ENCODE data around the gene C19orf38.

The C19orf38 gene

GRCh38 chr19:10892256-10892655 is 44.0 kb downstream of the C19orf38 start:
- DNase-seq (ENCODE audit: extremely low read depth, low read depth), result no peak
- no peak for TF ChIP-seq CTCF (IDR thresholded peaks at IDR 0.05; ENCODE audit: low read depth, low read length)

GRCh38 chr19:10894911-10895213 is 46.6 kb downstream of the C19orf38 start:
- no peak for TF ChIP-seq CTCF (IDR thresholded peaks at IDR 0.05; ENCODE audit: low read depth, low read length)
- DNase-seq (ENCODE audit: extremely low read depth, low read depth), result no peak

GRCh38 chr19:10895363-10895762 is 47.1 kb downstream of the C19orf38 start:
- no peak for DNase-seq (ENCODE audit: extremely low read depth, low read depth)
- TF ChIP-seq CTCF (IDR thresholded peaks at IDR 0.05; ENCODE audit: low read depth, low read length), result no peak

- TF ChIP-seq CTCF (IDR thresholded peaks at IDR 0.05; ENCODE audit: low read depth, low read length), result no peak
- DNase-seq (ENCODE audit: extremely low read depth, low read depth), result no peak
These were observed 47.7 kb downstream of the C19orf38 start for GRCh38 chr19:10895920-10896319.

- no peak for DNase-seq (ENCODE audit: extremely low read depth, low read depth)
- TF ChIP-seq CTCF (IDR thresholded peaks at IDR 0.05; ENCODE audit: low read depth, low read length), result no peak
These were observed 48.8 kb downstream of the C19orf38 start for GRCh38 chr19:10896851-10897526.

GRCh38 chr19:10898633-10899032 is 50.4 kb downstream of the C19orf38 start:
- no peak for TF ChIP-seq CTCF (IDR thresholded peaks at IDR 0.05; ENCODE audit: low read depth, low read length)
- DNase-seq (ENCODE audit: extremely low read depth, low read depth), result no peak

GRCh38 chr19:10899151-10899653 is 51.0 kb downstream of the C19orf38 start:
- TF ChIP-seq CTCF (IDR thresholded peaks at IDR 0.05; ENCODE audit: low read depth, low read length), result no peak
- no peak for DNase-seq (ENCODE audit: extremely low read depth, low read depth)

All from AG09319 (cell line).